CD4-positive, alpha-beta T cell treated with Interferon alpha-2 for 1 hour (primary cell): ENCODE data around the gene PRR32.
"Not testable (repeated sequence)": the region's sequence is repeated elsewhere in the genome, so short reads cannot be mapped to it uniquely, and the experiment has no call there.

Experiments
- DNase-seq, 2 donors: peaks; one replicate each; pipeline ENCODE4 v3.0.0-alpha.2; 2020 to 2022

PRR32 gene, protein sequence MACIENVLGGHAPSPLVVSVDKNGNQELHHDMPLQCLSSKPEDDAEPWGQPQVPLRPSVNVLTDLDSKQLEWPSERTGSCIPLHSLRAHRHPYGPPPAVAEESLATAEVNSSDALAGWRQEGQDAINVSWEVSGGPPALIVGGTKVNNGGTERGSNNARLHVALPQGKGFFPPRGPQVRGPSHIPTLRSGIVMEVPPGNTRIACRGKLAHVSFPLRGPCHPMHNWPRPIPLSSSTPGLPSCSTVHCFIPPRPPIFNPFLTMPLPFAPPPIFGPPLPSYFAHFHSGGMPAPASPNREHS

DNA sequence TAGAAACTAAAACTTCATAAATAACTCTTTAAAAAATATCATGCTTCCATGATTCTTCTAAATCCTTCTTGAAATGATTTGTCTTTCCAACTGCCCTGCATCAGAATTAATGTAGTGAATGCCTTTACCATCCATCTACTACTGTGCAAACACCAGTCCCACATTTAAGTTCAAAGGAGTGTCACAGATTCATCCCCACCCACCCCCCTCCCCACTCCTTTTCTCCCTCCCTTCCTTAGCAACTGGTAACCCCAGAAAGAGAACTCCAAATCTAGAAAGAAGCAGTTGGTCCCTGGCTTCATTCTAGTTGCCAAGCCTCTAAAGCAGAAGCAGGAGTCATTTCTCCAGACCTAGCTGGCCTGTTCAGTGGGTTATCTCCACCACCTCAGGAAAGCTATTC lies at the start of gene PRR32:
Gene PRR32 (plus strand): TSS at position 301 of the 400 bp plus-strand sequence. CDS start 115 bp downstream, outside the sequence.
- no peak for DNase-seq

DNA sequence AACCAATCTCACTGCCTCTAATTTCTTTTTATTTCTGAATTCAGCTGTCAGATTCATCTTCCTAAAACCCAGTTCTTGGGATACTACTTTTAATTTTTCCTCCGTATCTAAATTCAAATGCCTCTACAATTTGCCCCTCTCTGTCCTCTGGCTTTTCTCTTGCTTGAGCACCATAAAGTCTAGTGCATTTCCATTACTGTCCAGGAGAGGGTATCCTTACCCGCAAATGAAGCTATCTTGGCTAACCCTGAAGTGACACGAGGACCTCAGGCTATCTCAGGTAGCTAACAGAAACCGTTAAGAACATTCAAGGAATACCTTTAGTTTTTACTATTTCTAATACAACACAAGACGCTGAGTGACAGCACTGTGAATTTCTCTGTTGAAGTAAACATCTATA lies 49.4 kb upstream of the PRR32 start:
- no peak for DNase-seq

DNA sequence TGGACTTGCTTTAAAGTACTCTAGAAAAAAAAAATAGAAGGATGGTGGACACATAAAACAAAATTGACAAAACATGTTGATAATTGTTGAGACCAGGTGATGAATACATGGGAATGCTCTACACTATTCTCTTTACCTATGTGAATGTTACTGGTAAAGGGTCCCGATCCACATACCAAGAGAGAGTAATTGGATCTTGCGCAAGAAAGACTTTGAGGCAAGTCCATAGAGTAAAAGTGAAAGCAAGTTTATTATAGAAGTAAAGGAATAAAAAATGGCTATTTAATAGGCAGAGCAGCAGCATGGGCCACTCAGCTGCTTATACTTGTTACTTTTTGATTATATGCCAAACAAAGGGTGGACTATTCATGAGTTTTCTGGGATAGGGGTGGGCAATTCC lies 34.0 kb upstream of the PRR32 start:
- DNase-seq, result no peak

DNA sequence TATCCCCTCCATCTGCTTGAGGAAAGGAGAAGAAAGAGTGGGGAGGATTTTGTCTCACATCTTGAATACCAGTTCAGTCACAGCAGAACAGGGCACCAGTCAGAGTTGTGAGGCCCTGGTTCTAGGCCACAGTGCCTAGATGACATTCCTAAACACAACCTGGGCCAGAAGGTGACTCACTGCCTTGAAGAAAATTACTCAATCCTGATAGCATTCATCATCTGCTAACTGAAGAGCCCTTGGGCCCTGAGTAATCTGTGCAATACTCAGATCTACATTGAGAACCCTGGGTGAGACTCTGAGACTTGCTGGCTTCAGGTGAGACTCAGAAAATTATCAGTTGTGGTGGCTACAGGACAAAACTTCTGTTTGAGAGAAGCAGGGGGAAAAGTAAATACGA lies 20.5 kb upstream of the PRR32 start:
- DNase-seq, result no peak

DNA sequence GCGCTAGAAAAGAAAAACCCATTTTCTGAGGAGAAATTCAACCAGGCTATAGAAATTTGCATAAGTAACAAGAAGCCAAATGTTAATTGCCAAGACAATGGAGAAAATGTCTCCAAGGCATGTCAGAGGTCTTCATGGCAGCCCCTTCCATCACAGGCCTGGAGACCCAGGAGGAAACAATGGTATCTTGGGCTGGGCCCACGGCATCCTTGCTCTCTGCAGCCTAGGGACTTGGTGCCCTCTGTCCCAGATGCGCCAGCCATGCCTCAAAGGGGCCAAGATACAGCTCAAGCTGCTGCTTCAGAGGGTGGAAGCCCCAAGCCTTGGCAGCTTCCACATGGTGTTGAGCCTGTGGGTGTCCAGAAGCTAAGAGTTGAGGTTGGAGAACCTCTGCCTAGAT lies 12.7 kb upstream of the PRR32 start:
- not testable (repeated sequence) for DNase-seq

DNA sequence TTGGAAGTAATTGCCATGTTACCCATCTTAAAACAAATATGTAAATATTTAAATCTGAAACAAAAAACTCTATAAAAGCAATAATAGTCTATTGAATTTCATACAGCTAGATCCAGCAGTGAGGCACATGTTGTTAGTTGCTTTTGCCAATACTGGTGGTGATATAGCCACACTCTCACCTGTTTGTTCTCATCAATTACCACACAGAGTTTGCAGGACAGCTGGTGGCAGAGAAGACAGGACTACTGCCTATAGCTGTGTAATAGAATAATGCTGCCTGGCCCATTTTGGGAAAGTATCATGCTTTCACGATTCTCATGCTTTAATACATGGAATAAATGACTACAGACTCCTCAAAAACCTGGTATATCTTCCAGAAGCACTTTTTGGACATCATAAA lies 3.7 kb upstream of the PRR32 start:
- DNase-seq, result no peak

DNA sequence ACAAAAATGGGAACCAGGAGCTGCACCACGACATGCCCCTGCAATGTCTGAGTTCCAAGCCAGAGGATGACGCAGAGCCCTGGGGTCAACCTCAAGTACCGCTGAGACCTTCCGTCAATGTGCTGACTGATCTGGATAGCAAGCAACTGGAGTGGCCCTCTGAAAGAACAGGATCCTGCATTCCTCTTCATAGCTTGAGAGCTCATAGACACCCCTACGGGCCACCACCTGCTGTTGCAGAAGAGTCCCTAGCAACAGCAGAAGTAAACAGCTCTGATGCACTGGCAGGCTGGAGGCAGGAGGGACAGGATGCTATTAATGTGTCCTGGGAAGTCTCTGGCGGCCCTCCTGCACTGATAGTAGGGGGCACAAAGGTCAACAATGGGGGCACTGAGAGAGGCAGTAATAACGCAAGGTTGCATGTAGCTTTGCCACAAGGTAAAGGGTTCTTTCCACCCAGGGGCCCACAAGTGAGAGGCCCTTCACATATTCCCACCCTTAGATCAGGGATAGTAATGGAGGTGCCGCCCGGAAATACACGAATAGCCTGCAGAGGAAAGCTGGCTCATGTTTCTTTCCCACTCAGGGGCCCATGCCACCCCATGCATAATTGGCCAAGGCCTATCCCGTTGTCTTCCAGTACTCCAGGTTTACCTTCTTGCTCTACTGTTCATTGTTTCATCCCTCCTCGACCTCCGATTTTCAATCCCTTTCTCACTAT lies 1.3 kb downstream of the PRR32 start:
- DNase-seq, result no peak

DNA sequence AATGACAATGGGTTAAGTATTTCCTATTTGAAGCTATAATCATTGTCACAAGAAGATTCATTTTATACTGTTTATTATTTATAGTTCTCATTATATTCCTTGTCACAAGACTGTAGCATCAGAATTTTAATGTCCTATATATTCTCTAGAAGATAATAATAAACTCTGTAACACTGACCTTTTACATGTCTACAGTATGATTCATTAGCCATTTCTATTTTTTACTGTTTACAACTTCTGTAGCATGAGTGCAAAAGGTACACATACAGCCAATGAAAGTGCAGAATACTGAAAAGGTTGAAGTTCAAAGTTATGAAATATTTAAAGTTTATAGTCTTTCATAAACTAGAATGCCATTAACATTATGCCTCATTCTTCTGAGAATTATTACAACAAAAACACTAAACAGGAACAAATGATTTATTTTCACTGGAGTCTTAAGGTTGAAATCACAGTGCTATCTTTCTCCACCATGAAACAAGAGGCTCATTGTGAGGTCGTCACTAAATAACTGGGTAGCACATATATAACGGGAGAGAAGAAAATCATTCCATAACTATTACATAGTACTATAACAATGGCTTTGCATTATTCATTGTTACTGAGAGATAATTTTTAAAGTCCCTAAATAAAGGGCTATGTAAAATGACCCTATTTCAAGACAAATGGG lies 4.9 kb downstream of the PRR32 start:
- DNase-seq, result no peak

DNA sequence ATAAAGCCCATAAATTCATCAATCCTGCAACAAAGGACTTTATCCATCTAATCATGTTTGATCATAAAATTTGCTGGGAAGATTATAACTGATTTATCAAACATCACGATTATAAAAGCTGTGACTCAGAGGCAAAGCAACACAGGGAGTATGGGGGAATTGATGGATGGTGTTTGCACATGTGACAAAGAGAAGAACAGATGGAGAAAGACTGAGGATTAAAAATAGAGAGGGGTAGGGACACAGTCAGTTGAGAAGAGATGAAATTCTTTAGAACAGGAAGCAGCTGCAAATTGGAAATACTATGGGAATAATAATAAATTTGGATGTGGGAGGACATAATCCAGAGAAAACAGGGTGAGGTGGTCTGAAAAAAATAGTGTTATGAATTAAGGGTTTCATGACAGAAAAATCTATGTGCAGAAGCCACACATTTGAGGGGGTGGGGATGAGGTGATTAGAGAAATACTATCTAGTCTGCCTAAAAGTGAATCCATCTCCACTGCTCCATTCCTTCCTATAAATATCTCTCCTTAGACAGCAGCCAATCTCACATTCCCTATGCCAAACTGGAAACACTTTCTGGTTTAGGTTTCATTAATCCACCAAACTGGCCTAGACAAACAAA lies 6.2 kb downstream of the PRR32 start:
- DNase-seq, result no peak

DNA sequence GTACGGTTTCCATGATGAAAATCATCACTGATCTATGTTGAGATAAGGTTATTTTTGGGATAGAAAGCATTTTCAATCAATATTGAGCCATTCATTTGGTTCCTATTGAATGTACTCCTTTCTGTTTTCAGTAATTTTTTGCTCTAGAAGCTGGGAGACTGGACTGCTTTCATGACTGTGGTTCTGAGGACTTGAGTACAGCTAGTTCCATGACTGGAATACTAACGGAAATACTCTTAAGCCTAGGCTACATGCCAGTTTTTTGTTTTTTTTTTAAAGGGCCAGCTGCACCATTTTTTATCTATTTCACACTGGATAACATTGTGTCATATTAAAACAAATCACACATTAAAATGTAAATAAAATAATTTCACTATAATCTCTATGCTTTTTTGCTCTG lies 16.7 kb downstream of the PRR32 start:
- DNase-seq, result no peak

DNA sequence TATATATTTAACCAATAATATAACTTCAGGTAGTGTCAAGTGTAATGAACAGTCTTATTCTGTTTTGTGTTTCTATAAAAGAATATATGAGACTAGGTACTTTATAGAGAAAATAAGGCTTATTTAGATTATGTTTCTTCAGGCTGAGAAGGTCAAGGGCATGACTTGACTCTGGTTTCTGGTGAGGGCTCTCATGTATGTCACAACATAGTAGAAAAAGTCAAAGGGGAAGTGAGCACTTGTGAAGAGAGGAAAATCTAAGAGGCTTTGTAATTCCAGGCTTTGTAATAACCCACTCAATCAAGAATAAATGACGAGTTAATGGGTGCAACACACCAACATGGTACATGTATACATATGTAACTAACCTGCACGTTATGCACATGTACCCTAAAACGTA lies 27.6 kb downstream of the PRR32 start:
- DNase-seq, result no peak

DNA sequence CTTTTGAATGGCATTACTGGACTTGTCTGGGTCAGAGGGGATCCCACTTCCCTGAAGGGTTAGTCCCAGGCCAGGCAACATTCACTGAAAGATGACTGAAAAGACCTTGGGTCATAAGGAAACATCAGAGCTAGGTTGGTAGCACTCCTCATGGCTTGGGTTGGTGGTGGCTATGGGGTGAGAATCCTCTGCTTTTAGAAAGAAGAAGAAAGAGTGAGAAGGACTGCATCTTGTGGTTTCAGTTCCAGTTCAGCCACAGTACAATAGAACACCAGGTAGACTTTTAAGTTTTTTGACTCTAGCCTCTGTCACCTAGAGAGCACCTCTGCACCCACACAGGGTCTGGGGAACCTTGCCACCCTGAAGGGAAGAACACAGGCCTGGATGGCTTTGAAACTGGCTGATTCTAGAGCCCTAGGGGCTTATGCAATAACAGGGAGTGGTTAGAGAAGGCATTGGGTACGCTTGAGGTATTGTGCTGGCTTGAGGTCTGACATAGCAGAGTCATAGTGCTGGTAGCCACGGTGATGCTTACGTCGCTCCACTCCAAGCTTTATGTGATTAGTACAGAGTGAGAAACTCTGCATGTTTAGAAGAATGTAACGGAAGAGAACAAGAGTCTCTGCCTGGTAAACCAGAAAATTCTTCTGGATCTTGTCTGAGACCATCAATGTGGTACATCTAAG lies 36.5 kb downstream of the PRR32 start:
- no peak for DNase-seq
